Esophagus squamous epithelium (tissue), 4 donors: Measurements from ENCODE around the gene LIM2.

ENCODE experiments used
- POLR2A ChIP-seq, 4 donors: fragments of 450-650 bp; IDR thresholded peaks; one replicate each; pipeline ENCODE4 v1.6.1; 2017; ENCODE audit warnings: antibody characterized with exemption in 4 of 4, mild to moderate bottlenecking in 4 of 4, moderate library complexity in 3 of 4
- TF ChIP-seq, protein P1 (sequence below), 6 experiments: fragments of 450-650 bp in 4 of 6; fragments of 200-600 bp in 2 of 6; sonication (generic) in 2 of 6; IDR thresholded peaks; one replicate each; pipeline ENCODE4 v1.5.1; 2016 to 2019; ENCODE audit warnings: antibody characterized with exemption in 6 of 6, mild to moderate bottlenecking in 4 of 6, moderate library complexity in 4 of 6

DNA sequence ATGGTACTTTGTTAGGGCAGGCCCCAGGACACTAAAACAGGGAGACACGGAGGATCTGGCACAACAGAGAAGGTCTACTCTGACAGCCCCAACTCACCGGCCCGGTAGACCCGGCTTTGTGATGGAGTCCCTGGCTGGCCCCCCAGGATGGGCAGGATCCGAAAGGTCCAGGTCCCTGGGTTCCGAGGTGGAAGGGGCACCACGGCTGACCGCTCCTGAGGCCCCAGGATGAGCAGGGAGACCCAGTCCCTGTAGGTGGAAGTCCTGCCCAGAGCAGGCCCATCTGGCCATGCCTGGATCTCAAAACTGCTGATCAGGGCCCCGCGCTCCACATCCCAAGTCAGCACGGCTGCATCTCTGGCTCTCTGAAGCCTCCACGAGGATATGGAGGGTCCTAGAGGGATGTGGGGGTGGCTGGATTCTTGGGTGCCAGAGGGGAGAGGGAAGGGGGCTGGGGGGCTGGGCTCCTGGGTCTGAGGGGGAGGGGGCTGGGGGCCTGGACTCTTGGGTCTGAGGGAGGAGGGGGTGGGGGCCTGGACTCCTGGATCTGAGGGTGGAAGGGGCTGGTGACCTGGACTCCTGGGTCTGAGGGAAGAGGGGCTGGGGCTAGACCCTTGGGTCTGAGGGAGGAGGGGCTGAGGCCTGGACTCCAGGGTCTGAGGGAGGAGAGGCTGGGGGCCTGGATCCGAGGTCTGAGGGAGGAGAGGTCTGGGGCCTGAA, 50.5 kb downstream of the LIM2 start:
- TF ChIP-seq, protein P1, sequence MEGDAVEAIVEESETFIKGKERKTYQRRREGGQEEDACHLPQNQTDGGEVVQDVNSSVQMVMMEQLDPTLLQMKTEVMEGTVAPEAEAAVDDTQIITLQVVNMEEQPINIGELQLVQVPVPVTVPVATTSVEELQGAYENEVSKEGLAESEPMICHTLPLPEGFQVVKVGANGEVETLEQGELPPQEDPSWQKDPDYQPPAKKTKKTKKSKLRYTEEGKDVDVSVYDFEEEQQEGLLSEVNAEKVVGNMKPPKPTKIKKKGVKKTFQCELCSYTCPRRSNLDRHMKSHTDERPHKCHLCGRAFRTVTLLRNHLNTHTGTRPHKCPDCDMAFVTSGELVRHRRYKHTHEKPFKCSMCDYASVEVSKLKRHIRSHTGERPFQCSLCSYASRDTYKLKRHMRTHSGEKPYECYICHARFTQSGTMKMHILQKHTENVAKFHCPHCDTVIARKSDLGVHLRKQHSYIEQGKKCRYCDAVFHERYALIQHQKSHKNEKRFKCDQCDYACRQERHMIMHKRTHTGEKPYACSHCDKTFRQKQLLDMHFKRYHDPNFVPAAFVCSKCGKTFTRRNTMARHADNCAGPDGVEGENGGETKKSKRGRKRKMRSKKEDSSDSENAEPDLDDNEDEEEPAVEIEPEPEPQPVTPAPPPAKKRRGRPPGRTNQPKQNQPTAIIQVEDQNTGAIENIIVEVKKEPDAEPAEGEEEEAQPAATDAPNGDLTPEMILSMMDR (IDR thresholded peaks at IDR 0.05): no peak
- TF ChIP-seq POLR2A (IDR thresholded peaks at IDR 0.05): no peak
